Measurements from ENCODE around the gene SCAMP4. TPM values are rescaled to one million over a fixed set of nuclear protein-coding genes. Genes with fewer than 3 reads are reported as not detected.

Gene SCAMP4
- total RNA-seq, 1 experiment from 2014 or later, result 81.3 TPM

DNA sequence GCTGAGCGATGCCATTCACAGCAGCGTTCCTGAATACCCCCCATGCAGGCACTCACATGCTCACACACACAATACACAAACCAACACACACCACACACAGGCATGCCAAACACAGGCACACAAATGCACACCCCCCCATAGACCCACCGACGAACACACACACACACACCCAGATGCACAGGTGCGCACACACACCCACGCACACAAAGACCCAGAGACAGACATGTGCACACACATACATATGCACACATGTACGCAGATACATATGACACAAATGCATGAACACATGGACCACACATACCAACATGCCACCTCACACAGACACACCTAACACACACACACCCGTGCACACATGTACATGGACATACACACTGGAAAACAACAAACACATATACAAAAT is 28.7 kb downstream of the SCAMP4 start:
- Mint-ChIP-seq H3K36me3 (peaks cover 7% of the 10 kb centered on the region), H3K9me3 (peaks cover 12% of the 10 kb centered on the region), H3K4me3 (no peak overlapping the region), H3K27me3 (ENCODE audit: low read depth) (peaks cover 23% of the 10 kb centered on the region), H3K27ac (no peak overlapping the region), H3K4me1 (no peaks in the 10 kb centered on the region)
- TF ChIP-seq ZNF219 (CRISPR knock-in tag; IDR thresholded peaks at IDR 0.05; ENCODE audit: borderline replicate concordance), result no peak
- TF ChIP-seq, protein P1, sequence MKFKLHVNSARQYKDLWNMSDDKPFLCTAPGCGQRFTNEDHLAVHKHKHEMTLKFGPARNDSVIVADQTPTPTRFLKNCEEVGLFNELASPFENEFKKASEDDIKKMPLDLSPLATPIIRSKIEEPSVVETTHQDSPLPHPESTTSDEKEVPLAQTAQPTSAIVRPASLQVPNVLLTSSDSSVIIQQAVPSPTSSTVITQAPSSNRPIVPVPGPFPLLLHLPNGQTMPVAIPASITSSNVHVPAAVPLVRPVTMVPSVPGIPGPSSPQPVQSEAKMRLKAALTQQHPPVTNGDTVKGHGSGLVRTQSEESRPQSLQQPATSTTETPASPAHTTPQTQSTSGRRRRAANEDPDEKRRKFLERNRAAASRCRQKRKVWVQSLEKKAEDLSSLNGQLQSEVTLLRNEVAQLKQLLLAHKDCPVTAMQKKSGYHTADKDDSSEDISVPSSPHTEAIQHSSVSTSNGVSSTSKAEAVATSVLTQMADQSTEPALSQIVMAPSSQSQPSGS (CRISPR knock-in tag; IDR thresholded peaks at IDR 0.05; ENCODE audit: borderline replicate concordance, low read depth), result no peak
- TF ChIP-seq, protein P2, sequence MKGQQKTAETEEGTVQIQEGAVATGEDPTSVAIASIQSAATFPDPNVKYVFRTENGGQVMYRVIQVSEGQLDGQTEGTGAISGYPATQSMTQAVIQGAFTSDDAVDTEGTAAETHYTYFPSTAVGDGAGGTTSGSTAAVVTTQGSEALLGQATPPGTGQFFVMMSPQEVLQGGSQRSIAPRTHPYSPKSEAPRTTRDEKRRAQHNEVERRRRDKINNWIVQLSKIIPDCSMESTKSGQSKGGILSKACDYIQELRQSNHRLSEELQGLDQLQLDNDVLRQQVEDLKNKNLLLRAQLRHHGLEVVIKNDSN (CRISPR knock-in tag; IDR thresholded peaks at IDR 0.05), result no peak
- no peak for TF ChIP-seq ZNF416 (CRISPR knock-in tag; IDR thresholded peaks at IDR 0.05)
- no peak for TF ChIP-seq ZNF138 (CRISPR knock-in tag; conservative IDR thresholded peaks at IDR 0.05)
- TF ChIP-seq TEAD4 (CRISPR knock-in tag; IDR thresholded peaks at IDR 0.05), result no peak
- TF ChIP-seq, protein P3, sequence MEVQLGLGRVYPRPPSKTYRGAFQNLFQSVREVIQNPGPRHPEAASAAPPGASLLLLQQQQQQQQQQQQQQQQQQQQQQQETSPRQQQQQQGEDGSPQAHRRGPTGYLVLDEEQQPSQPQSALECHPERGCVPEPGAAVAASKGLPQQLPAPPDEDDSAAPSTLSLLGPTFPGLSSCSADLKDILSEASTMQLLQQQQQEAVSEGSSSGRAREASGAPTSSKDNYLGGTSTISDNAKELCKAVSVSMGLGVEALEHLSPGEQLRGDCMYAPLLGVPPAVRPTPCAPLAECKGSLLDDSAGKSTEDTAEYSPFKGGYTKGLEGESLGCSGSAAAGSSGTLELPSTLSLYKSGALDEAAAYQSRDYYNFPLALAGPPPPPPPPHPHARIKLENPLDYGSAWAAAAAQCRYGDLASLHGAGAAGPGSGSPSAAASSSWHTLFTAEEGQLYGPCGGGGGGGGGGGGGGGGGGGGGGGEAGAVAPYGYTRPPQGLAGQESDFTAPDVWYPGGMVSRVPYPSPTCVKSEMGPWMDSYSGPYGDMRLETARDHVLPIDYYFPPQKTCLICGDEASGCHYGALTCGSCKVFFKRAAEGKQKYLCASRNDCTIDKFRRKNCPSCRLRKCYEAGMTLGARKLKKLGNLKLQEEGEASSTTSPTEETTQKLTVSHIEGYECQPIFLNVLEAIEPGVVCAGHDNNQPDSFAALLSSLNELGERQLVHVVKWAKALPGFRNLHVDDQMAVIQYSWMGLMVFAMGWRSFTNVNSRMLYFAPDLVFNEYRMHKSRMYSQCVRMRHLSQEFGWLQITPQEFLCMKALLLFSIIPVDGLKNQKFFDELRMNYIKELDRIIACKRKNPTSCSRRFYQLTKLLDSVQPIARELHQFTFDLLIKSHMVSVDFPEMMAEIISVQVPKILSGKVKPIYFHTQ (CRISPR knock-in tag; IDR thresholded peaks at IDR 0.05), result no peak
- TF ChIP-seq ETV6 (CRISPR knock-in tag; IDR thresholded peaks at IDR 0.05), result no peak
- no peak for TF ChIP-seq FOXJ3 (CRISPR knock-in tag; IDR thresholded peaks at IDR 0.05; ENCODE audit: borderline replicate concordance)
- no peak for TF ChIP-seq NR2C2 (CRISPR knock-in tag; IDR thresholded peaks at IDR 0.05)
- no peak for TF ChIP-seq OVOL2 (CRISPR knock-in tag; IDR thresholded peaks at IDR 0.05; ENCODE audit: borderline replicate concordance)
- TF ChIP-seq, protein P4, sequence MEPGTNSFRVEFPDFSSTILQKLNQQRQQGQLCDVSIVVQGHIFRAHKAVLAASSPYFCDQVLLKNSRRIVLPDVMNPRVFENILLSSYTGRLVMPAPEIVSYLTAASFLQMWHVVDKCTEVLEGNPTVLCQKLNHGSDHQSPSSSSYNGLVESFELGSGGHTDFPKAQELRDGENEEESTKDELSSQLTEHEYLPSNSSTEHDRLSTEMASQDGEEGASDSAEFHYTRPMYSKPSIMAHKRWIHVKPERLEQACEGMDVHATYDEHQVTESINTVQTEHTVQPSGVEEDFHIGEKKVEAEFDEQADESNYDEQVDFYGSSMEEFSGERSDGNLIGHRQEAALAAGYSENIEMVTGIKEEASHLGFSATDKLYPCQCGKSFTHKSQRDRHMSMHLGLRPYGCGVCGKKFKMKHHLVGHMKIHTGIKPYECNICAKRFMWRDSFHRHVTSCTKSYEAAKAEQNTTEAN (CRISPR knock-in tag; IDR thresholded peaks at IDR 0.05), result no peak
- TF ChIP-seq, protein P5, sequence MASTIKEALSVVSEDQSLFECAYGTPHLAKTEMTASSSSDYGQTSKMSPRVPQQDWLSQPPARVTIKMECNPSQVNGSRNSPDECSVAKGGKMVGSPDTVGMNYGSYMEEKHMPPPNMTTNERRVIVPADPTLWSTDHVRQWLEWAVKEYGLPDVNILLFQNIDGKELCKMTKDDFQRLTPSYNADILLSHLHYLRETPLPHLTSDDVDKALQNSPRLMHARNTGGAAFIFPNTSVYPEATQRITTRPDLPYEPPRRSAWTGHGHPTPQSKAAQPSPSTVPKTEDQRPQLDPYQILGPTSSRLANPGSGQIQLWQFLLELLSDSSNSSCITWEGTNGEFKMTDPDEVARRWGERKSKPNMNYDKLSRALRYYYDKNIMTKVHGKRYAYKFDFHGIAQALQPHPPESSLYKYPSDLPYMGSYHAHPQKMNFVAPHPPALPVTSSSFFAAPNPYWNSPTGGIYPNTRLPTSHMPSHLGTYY (CRISPR knock-in tag; IDR thresholded peaks at IDR 0.05), result no peak
- POLR2A ChIA-PET, result no interaction called here
- CTCF ChIA-PET, result interaction anchor here (0.5 to 0.8 kb wide), 2 partner anchors 12 to 85 kb away, joined by 4 to 6 read pairs; no protein-coding TSS in a partner anchor
- ATAC-seq (no peak), DNase-seq (ENCODE audit: low spot score) (no peak)

DNA sequence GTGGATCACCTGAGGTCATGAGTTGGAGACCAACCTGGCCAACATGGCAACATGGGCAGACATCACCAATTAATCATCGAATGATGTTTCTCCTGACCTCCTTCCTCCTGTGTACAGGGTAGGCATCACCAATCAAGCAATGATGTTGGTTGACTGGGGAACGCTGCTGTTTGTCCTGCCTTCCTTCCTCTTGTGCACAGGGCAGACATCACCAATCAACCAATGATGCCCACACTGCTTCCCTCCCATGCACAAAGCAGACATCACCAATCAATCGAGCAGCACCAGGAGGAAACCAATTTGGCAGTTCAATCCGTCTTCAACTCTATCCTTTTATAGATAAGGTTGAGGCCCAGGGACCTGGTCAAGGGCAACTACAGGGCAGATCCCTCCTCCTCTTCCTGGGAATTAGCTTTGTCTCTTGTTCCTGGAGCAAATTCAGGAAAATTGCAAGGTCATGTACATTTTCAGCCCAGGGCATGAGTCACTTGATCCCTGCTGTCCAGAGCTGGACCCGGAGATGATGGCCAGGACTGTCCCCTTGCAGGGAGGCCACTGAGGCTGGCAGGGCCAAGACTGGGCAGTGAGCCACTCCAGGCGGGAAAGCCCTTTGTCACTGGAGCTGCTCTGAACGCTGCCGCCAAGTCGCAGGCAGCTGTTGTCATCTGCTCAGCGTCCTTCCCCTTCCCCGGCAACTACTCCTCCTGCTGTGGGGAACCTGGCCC is 30.4 kb downstream of the SCAMP4 start:
- peaks cover 19% of the 10 kb centered on the region for H3K27me3 Mint-ChIP-seq (ENCODE audit: low read depth)
- no peak overlapping the region for H3K4me3 Mint-ChIP-seq
- peaks cover 9% of the 10 kb centered on the region for H3K4me1 Mint-ChIP-seq
- ATAC-seq (peak; percentile 29; the same call in 1 of the 2 replicates), DNase-seq (ENCODE audit: low spot score) (no peak)
- peaks cover 12% of the 10 kb centered on the region for H3K9me3 Mint-ChIP-seq
- peak overlapping the region; percentile 11; the same call in 1 of the 2 replicates for H3K27ac Mint-ChIP-seq
- POLR2A ChIA-PET, result interaction anchor here (0.6 kb wide), 1 partner anchor 205 kb away, joined by 10 read pairs; no protein-coding TSS in a partner anchor
- CTCF ChIA-PET, result interaction anchor here (2.1 kb wide), 1 partner anchor 11 kb away, joined by 6 read pairs; no protein-coding TSS in a partner anchor
- peaks cover 7% of the 10 kb centered on the region for H3K36me3 Mint-ChIP-seq
- TF ChIP-seq, protein P6, sequence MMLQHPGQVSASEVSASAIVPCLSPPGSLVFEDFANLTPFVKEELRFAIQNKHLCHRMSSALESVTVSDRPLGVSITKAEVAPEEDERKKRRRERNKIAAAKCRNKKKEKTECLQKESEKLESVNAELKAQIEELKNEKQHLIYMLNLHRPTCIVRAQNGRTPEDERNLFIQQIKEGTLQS (CRISPR knock-in tag; conservative IDR thresholded peaks at IDR 0.05), result no peak
- TF ChIP-seq, protein P7, sequence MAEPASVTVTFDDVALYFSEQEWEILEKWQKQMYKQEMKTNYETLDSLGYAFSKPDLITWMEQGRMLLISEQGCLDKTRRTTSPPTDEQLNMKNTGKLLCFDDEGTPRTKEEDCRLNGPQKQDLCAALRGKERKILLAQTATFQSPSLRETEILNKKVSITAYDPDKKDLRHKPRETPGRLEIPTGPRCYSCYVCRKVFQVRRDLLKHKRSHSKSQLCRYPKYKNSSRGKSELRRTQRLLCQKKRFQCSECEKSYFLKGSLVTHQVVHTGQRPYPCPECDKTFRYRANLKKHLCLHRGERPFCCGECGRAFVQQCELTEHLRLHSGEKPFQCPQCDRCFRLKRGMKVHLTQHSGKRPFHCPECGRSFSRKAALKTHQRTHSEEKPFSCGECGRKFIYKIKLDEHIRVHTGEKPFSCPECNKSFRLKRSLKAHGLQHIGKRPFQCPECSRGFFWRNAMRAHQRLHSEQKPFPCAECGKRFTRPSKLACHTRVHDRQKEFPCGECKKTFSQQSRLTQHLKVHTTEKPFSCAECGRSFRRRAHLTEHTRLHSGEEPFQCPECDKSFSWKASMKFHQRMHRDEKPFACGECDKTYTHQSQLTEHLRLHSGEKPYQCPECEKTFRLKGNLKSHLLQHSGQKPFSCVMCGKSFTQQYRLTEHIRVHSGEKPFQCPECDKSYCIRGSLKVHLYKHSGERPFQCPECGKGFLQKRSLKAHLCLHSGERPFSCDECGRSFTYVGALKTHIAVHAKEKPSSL (CRISPR knock-in tag; conservative IDR thresholded peaks at IDR 0.05), result no peak
- no peak for TF ChIP-seq HMGA2 (CRISPR knock-in tag; IDR thresholded peaks at IDR 0.05)
- TF ChIP-seq, protein P8, sequence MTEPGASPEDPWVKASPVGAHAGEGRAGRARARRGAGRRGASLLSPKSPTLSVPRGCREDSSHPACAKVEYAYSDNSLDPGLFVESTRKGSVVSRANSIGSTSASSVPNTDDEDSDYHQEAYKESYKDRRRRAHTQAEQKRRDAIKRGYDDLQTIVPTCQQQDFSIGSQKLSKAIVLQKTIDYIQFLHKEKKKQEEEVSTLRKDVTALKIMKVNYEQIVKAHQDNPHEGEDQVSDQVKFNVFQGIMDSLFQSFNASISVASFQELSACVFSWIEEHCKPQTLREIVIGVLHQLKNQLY (CRISPR knock-in tag; IDR thresholded peaks at IDR 0.05), result no peak
- TF ChIP-seq FOXK1 (CRISPR knock-in tag; IDR thresholded peaks at IDR 0.05), result no peak
- no peak for TF ChIP-seq ZNF121 (CRISPR knock-in tag; IDR thresholded peaks at IDR 0.05)
- TF ChIP-seq IRF2 (CRISPR knock-in tag; IDR thresholded peaks at IDR 0.05; ENCODE audit: borderline replicate concordance, low read depth), result no peak
- TF ChIP-seq JAZF1 (CRISPR knock-in tag; IDR thresholded peaks at IDR 0.05), result no peak
- TF ChIP-seq MYBL2 (CRISPR knock-in tag; IDR thresholded peaks at IDR 0.05), result no peak
- TF ChIP-seq ZNF423 (CRISPR knock-in tag; IDR thresholded peaks at IDR 0.05), result no peak
- TF ChIP-seq ZNF232 (CRISPR knock-in tag; IDR thresholded peaks at IDR 0.05), result no peak
- no peak for TF ChIP-seq TP53 (CRISPR knock-in tag; IDR thresholded peaks at IDR 0.05)
